ENCODE results near the gene FAM187B.

DNA sequence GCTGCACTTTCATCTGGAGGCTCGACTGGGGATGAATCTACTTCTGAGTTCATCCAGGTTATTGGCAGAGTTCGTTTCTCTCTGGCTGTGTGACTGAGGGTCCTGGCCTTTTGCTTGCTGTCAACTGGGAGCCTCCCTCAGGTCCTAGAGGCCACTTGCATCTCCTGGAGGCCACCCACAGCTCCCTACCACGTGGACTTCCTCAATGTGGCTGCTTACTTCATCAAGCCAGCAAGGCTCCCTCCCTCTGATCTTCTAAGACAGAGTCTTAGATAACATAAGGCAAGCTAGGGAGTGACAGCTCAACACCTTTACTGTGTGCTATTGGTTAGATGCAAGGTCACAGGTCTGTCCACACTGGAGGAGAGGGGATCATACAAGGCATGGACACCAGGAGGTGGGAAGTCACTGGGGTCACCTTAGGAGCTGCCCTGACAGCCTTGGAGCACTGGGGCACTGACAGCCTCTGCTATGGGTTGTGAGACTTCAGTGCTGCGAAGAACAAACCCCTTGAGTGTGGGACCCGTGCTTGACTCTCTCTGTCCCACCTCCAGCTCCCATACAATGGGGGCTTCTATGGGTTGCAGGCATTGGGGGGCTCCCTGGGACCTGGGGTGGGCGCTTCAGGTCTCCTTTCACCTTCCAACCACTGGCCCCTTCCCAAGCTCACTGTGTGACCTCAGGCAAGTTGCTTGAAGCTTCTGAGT, 5.3 kb downstream of the FAM187B start:
- TF ChIP-seq POLR2AphosphoS5 (IDR thresholded peaks at IDR 0.05; ENCODE audit: insufficient read depth in 1 of 2, low read depth in 1 of 2): no peak
- TF ChIP-seq, protein P1, sequence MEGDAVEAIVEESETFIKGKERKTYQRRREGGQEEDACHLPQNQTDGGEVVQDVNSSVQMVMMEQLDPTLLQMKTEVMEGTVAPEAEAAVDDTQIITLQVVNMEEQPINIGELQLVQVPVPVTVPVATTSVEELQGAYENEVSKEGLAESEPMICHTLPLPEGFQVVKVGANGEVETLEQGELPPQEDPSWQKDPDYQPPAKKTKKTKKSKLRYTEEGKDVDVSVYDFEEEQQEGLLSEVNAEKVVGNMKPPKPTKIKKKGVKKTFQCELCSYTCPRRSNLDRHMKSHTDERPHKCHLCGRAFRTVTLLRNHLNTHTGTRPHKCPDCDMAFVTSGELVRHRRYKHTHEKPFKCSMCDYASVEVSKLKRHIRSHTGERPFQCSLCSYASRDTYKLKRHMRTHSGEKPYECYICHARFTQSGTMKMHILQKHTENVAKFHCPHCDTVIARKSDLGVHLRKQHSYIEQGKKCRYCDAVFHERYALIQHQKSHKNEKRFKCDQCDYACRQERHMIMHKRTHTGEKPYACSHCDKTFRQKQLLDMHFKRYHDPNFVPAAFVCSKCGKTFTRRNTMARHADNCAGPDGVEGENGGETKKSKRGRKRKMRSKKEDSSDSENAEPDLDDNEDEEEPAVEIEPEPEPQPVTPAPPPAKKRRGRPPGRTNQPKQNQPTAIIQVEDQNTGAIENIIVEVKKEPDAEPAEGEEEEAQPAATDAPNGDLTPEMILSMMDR (IDR thresholded peaks at IDR 0.05): no peak
